Measurements from ENCODE around the gene GRK4.
"Not testable (repeated sequence)": the region's sequence is repeated elsewhere in the genome, so short reads cannot be mapped to it uniquely, and the experiment has no call there.

GRK4 gene

DNA sequence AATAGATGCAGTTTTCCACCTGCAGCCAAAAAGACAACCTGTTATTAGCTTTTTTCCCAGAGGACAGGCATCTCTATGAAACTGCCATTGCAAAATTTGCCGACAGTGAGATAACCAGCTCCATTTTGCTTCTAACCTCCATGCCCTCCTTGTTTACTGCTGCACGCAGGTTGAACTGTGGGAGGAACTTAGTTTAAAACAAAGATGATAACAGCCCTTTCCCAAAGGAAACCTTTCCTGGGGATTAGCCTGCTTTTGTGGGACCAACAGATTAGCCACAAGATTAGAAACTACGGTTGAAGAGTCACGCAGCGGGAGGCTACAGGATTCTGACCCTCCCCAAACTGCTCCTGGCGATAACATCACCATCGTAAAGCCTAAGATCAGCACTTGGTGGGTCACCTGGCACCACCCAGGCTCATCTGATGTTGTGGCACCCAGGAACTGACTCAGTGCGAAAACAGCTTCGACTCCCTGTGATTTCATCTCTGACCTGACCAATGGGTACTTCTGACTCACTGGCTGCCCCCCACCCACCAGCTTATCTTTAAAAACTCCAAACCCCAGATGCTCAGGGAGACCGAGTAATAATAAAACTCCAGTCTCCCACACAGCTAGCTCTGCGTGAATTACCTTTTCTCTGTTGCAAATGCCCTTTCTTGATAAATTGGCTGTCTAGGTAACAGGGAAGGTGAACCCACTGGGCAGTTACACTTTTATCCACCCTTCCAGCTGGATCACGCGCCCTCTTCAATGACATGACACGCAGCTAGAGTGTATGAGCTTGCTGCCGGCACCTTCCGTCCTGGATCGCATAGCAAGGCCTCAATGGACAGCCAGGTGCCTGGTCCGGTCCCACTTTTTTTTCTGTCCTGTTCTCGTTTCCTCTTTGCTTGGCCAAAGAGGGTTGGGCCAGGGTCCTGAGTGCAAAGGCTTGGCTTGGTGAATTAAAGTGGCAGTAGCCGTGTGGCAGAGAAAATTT is 27.3 kb upstream of the GRK4 start:
- FAIRE-seq: peak; percentile 59
- TF ChIP-seq POU2F2 (IDR thresholded peaks at IDR 0.05; ENCODE audit: low read depth, low read length): peak; percentile 70
- no peak for TF ChIP-seq SPI1 (IDR thresholded peaks at IDR 0.05; ENCODE audit: low read depth, low read length)
- TF ChIP-seq TAF1 (IDR thresholded peaks at IDR 0.05; ENCODE audit: low read depth, low read length): peak; percentile 43; the same call in 1 of the 2 replicates
- TF ChIP-seq POLR2A (IDR thresholded peaks at IDR 0.05; ENCODE audit: low read depth, low read length): peak; percentile 89
- peak; percentile 73 for TF ChIP-seq POLR2AphosphoS5 (IDR thresholded peaks at IDR 0.05; ENCODE audit: low read depth, low read length)
- TF ChIP-seq PAX5 (IDR thresholded peaks at IDR 0.05; ENCODE audit: insufficient read depth, low read length, severe bottlenecking): no peak
- DNase-seq (ENCODE audit: insufficient read length, low spot score): no peak

DNA sequence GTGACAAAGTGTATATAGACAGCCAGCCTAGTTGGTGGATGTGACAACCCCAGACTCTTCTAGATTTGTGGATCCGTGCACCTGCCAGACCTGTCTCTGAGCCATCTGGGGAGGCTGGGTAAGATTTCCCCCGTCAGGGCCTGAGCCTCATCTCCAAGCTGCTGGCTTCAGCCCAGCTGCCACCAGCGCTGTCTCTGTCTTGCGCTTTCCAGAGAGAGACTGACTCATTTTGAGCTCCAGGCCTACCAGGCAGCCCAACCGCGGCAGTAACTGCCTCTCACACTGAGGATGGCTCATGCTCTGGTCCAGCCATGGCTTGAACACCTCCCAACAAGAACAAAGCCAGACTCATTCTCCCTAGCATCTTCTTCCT is 26.6 kb upstream of the GRK4 start:
- DNase-seq (ENCODE audit: insufficient read length, low spot score): no peak
- peak; percentile 23 for FAIRE-seq
- no peak for TF ChIP-seq PAX5 (IDR thresholded peaks at IDR 0.05; ENCODE audit: insufficient read depth, low read length, severe bottlenecking)
- no peak; the same call in 1 of the 2 replicates for TF ChIP-seq POLR2AphosphoS5 (IDR thresholded peaks at IDR 0.05; ENCODE audit: low read depth, low read length)
- TF ChIP-seq SPI1 (IDR thresholded peaks at IDR 0.05; ENCODE audit: low read depth, low read length): no peak

DNA sequence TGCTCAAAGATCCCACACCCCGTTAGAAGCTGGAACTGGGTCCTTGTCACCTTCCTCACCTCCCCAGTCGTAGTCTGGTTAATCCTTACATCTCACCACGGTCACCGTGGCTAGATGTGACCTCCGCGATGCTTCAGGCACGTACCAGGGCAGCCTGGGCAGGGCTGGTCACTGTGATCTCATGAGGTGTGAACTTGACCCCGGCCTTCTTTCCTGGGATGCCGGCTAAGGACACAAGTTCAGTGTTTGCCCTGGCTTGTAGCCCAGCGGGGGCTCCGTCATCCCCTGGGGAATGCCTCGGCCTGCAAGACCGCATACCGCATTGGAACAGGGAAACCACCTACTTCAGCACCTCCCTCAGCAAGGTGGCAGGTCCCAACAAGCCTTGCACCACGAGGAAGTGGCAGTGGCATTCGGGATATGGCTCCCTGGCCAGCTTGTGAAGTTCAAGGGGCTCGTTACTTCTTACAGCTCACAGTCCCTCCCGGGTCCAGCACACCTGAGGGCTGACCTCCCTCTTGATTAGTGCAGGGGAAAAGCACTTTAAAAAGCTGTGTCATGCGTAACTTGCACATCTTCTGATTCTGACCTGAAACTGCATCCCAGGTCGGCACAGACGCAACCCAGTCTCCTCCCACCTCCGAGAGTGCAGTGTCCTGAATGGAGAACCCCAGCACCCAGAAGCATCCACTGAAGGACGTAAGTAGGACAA is 26.1 kb upstream of the GRK4 start:
- FAIRE-seq (no peak), DNase-seq (ENCODE audit: insufficient read length, low spot score) (no peak)
- TF ChIP-seq POLR2AphosphoS5 (IDR thresholded peaks at IDR 0.05; ENCODE audit: low read depth, low read length): peak; percentile 70
- peak; percentile 78 for TF ChIP-seq POU2F2 (IDR thresholded peaks at IDR 0.05; ENCODE audit: low read depth, low read length)
- no peak; the same call in 1 of the 2 replicates for TF ChIP-seq POLR2A (IDR thresholded peaks at IDR 0.05; ENCODE audit: low read depth, low read length)
- TF ChIP-seq SPI1 (IDR thresholded peaks at IDR 0.05; ENCODE audit: low read depth, low read length): 0 out of 2 replicates have a peak, but pooled peaks have one; percentile 6

GRCh38 chr4:2937986-2938385 is 25.4 kb upstream of the GRK4 start:
- TF ChIP-seq POLR2A (IDR thresholded peaks at IDR 0.05; ENCODE audit: low read depth, low read length) (no peak; the same call in 1 of the 2 replicates), TAF1 (IDR thresholded peaks at IDR 0.05; ENCODE audit: low read depth, low read length) (no peak), POLR2AphosphoS5 (IDR thresholded peaks at IDR 0.05; ENCODE audit: low read depth, low read length) (no peak)
- no peak for DNase-seq (ENCODE audit: insufficient read length, low spot score)

DNA sequence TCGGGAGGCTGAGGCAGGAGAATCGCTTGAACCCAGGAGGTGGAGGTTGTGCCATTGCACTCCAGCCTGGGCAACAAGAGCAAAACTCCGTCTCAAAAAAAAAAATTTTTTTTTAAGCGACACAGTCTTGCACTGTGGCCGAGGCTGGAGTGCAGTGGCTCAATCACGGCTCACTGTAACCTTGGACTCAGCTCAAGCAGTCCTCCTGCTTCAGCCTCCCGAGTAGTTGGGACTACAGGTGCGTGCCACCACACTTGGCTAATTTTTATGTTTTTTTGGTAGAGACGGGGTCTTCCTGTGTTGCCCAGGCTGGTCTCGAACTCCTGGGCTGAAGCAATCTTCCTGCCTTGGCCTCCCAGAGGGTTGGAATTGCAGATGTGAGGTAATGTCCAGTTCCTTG is 25.0 kb upstream of the GRK4 start:
- not testable (repeated sequence) for DNase-seq (ENCODE audit: insufficient read length, low spot score); FAIRE-seq

More at GRCh38 chr4:2937986-2938385, 25.4 kb upstream of the GRK4 start:
- no peak for FAIRE-seq

DNA sequence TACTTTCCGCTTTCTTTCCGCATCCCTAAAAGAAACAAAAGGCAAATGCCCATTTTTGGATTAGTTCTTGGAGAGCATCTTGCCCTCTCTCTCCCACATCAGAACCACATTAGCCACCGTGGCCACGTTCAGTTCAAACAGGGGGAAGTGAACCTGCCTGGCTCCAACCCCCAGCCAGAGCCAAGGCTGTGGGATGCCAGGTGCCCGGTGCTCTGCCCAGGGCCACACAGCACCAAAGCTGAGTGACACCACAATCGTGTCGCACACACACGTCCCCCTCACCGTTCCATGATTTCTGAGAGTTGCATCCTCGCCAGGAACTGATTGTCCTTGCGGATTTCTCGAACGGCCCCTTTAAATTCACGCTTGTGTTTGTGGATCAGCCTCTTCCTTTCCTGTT is 24.5 kb upstream of the GRK4 start:
- DNase-seq (ENCODE audit: insufficient read length, low spot score) (no peak), FAIRE-seq (no peak)

DNA sequence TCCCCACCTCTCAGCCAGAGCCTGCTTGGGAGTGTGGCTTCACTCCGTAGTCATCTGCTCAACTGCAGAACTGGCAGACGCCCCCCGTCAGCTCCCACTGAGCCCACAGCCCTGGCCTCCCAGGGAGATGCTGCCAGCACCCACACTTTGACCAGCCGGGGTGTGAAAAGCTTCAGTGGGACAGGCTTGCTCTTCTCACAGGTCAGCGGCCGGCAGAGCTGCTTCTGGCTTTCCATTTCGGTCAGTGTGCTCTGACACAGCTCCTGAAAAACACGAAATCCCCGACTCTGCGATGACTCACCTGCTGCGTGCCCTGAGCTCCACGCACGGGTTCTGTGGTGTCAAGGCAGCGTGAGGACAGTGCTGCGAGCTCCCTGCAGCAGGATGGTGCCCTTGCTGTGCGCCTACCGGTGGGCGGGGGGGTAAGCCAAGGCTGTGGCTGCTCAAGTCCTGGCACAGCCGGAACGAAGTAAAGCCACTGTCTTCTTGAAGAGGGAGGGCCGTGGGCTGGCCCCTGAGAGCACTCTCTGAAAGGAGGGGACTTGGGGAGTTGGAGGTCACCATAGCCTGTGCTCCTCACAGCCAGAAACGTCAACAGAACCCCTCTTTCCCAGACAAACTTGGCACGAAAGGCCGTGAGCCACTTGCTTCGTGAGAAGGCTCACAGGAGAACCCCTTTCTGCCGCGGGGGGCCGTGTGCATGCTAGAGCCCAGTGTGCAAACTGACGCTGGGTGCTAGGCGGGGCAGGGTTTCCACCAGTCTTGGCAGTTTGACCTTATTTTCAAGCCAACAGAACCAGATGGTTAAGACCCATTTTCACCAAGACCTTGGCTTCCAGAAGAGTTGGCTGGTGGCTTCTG is 23.8 kb upstream of the GRK4 start:
- TF ChIP-seq POU2F2 (IDR thresholded peaks at IDR 0.05; ENCODE audit: low read depth, low read length): no peak
- peak; percentile 62; the same call in 1 of the 2 replicates for TF ChIP-seq POLR2AphosphoS5 (IDR thresholded peaks at IDR 0.05; ENCODE audit: low read depth, low read length)
- TF ChIP-seq PAX5 (IDR thresholded peaks at IDR 0.05; ENCODE audit: insufficient read depth, low read length, severe bottlenecking): no peak
- no peak for TF ChIP-seq TAF1 (IDR thresholded peaks at IDR 0.05; ENCODE audit: low read depth, low read length)
- no peak for TF ChIP-seq SPI1 (IDR thresholded peaks at IDR 0.05; ENCODE audit: low read depth, low read length)
- peak; percentile 48; the same call in 1 of the 2 replicates for TF ChIP-seq POLR2A (IDR thresholded peaks at IDR 0.05; ENCODE audit: low read depth, low read length)
- no peak for FAIRE-seq
- DNase-seq (ENCODE audit: insufficient read length, low spot score): no peak

More for the DNA sequence above, 24.5 kb upstream of the GRK4 start:
- TF ChIP-seq POLR2A (IDR thresholded peaks at IDR 0.05; ENCODE audit: low read depth, low read length) (no peak), POU2F2 (IDR thresholded peaks at IDR 0.05; ENCODE audit: low read depth, low read length) (no peak), PAX5 (IDR thresholded peaks at IDR 0.05; ENCODE audit: insufficient read depth, low read length, severe bottlenecking) (no peak), SPI1 (IDR thresholded peaks at IDR 0.05; ENCODE audit: low read depth, low read length) (no peak), TAF1 (IDR thresholded peaks at IDR 0.05; ENCODE audit: low read depth, low read length) (no peak), POLR2AphosphoS5 (IDR thresholded peaks at IDR 0.05; ENCODE audit: low read depth, low read length) (no peak)

DNA sequence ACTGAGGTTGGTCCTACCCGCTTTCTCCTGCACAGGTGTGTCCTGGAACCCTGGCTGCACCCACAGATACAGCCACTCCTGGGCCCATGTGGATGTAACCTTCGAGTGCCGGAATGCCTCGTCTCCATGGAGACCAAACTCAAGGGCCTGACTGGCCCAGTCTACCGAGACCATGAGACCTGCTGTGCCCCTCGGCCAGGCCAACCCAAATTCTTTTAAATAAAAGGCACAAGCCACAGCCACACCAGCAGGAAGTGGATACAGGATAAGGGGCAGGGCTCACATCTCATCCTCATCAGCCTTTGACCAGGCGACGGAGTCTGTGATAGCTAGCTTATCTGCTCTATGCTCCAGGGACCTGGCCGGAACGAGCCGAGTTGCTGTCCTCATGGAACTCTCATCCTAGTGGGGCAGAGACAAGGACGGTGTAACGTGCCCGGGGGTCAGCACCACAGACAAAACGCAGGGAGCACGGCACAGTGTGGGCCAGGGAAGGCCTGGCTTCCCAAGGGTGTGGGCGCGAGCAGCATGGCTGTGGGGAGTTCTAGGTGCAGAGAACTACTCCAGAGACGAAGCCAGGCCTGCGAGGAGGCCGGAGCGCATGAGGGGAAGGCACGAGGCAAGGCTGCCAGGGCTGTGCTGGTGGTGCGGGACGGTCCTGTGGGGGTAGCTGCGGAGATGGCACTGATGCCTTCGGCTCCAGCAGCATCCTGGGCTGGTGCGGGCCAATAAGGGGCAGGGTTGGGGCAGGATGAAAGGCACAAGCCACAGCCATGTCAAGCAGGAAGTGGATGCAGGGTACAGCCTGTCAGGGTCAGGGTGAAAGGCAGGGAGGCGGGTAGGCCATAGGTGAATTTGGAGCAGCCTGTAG is 22.9 kb upstream of the GRK4 start:
- no peak; the same call in 1 of the 2 replicates for TF ChIP-seq POU2F2 (IDR thresholded peaks at IDR 0.05; ENCODE audit: low read depth, low read length)
- TF ChIP-seq PAX5 (IDR thresholded peaks at IDR 0.05; ENCODE audit: insufficient read depth, low read length, severe bottlenecking): no peak
- TF ChIP-seq POLR2A (IDR thresholded peaks at IDR 0.05; ENCODE audit: low read depth, low read length): peak; percentile 61
- peak; percentile 45; the same call in 1 of the 2 replicates for TF ChIP-seq POLR2AphosphoS5 (IDR thresholded peaks at IDR 0.05; ENCODE audit: low read depth, low read length)
- TF ChIP-seq SPI1 (IDR thresholded peaks at IDR 0.05; ENCODE audit: low read depth, low read length): no peak
- no peak for TF ChIP-seq TAF1 (IDR thresholded peaks at IDR 0.05; ENCODE audit: low read depth, low read length)
- DNase-seq (ENCODE audit: insufficient read length, low spot score): no peak
- no peak for FAIRE-seq
